T-helper 2 cell treated with Interferon-gamma antibody and Interleukin-4, amounts not matched to agents 100 ng/mL and 5 ng/mL, for 36 hours (primary cell): ENCODE results near the gene OSBPL10. TPM values are rescaled to one million over a fixed set of nuclear protein-coding genes. Genes with fewer than 3 reads are reported as not detected.
"Not testable (repeated sequence)": the region's sequence is repeated elsewhere in the genome, so short reads cannot be mapped to it uniquely, and the experiment has no call there.

Source experiments
- intact Hi-C: fragments of 100-400 bp; cut with micrococcal nuclease; formaldehyde crosslinking; loops from one replicate; pipeline ENCODE4 v1.15.1; 2023
- total RNA-seq: library from RNA; stranded (reverse); gene quantifications from 2 replicates; pipeline ENCODE4 v1.2.3, GENCODE V29; 2022

OSBPL10 gene
- total RNA-seq, 1 donor from 2014 or later = 2.5 TPM

DNA sequence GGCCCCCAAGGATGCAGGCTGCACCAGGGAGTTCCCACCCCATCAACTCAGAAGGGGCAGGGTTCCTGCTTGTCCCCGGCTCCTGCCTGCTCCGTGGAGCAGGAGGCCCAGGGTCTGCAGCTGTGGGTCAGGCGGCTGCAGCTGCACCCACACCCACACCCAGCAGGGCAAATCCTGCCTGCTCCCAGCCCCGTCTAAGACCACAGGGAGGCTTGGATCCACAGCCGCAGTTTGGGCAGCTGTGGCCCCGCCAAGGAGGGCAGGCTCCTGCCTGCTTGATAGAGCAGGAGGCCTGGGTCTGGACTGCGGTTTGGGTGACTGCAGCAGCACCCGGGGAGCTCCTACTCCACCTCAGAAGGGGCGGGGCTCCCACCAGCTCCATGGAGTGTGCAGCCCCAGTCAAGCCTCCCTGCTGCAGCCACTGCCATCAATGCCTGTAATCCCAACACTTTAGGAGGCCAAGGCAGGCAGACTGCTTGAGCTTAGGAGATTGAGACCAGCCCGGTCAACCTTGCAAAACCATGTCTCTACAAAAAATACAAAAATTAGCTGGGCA, 163.6 kb downstream of the OSBPL10 start:
- intact Hi-C loops = no loop called here

- intact Hi-C loops = no loop called here
Measured at GRCh38 chr3:31815631-31816440, 165.2 kb downstream of the OSBPL10 start.

DNA sequence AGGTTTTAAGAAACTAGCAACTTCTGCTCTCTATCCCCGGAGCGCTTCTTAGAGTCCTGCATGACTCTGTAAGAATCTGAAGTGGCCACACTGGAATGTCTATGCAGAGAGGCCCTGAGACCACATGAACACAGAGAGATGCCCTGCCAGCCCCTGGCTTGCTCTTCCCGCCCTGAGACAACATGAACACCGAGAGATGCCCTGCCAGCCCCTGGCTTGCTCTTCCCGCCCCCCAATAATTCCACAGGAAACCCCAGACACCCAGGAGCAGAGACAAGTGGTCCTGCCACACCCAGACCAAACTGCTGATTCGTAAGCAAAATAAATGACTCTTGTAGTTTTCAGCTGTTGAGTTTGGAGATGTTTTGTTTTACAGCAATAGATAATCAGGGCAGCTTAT, 166.1 kb downstream of the OSBPL10 start:
- intact Hi-C loops = no loop called here

DNA sequence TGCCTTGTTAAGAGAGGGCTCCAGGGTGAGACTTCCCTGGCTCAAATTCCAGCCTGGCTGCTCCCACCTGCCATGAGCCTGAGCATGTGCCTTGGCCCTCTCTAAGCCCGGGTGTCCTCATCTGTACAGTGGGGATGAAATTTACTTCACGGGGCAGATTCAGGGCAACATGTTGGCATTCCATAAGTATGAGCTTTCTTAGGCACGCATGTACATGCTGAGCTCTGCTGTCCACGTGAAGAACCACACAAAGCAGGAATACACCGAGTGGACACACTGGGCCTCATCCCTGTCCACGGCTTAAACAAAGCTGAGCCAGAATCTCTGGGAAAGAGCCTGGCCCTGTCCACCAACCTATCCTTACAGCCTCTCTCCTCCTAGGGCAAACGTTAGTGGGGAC, 167.4 kb downstream of the OSBPL10 start:
- intact Hi-C loops = no loop called here

GRCh38 chr3:31813197-31813596, 167.9 kb downstream of the OSBPL10 start:
- intact Hi-C loops = no loop called here

- intact Hi-C loops = no loop called here
Measured at GRCh38 chr3:31810991-31811433, 170.1 kb downstream of the OSBPL10 start.

GRCh38 chr3:31808143-31808720, 172.8 kb downstream of the OSBPL10 start:
- intact Hi-C loops = no loop called here

GRCh38 chr3:31804251-31805051, 176.6 kb downstream of the OSBPL10 start:
- intact Hi-C loops = no loop called here

- intact Hi-C loops = no loop called here
Measured at GRCh38 chr3:31802981-31803740, 177.9 kb downstream of the OSBPL10 start.

- intact Hi-C loops = no loop called here
Measured at GRCh38 chr3:31800436-31800835, 180.6 kb downstream of the OSBPL10 start.

- intact Hi-C loops = no loop called here
Measured at GRCh38 chr3:31798840-31799239, 182.2 kb downstream of the OSBPL10 start.

DNA sequence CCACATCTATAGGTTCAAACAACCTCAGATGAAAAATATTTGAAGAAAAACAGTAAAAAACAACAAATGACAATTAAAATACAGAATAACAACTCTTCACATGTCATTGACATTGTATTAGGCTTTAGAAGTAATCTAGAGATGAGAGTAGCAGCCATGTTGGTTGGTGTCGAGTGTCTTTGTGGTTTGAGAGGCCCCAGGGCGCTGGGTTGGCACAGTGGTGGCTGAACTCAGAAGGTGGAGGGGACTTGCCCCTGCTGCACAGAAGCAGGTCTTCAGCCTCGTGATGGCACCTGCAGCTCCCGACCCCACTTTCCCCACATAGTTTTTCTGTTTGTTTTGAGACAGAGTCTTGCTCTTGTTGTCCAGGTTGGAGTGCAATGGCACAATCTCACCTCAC, 187.2 kb downstream of the OSBPL10 start:
- intact Hi-C loops = no loop called here

GRCh38 chr3:31791090-31791430, 190.0 kb downstream of the OSBPL10 start:
- intact Hi-C loops = no loop called here

DNA sequence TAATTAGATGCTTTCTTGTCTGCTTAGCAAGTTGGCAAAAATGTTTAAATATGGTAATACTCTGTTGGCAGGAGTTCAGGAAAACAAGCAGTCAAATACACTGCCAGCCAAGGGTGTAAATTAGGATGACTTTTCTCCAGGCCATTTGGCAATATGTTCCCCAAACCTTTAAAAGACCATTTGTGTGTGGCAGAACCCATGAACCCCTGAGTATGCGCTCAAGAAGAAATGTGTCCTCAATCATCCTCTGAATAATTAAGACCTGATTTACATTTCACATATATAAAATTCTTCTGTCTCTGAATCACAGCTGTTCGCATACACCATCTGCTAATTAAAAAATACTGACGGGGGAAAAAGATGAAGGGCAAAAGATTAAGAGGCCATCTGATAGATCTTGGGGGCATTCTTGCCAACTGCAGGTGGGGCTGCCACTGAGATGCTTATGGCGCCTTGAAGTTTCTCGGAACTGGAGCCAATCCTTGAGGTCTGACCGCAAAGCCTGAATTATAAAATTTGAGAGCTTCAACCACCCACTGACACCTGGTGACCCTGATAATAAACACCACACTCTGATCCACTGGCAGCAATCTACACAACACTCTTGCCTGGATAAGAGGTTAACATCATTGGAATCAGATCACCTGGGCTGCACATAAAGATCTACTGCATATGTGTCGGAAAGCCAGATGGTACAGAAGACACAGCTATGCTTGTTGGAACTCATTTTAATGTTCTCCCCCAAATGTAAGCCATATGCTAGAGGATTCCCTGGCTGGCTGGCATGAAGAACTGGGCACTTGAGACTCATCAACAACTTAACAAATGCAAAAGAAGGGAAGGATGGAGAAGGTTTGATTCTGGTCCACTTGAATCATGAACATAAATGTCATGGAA, 190.6 kb downstream of the OSBPL10 start:
- intact Hi-C loops = no loop called here

DNA sequence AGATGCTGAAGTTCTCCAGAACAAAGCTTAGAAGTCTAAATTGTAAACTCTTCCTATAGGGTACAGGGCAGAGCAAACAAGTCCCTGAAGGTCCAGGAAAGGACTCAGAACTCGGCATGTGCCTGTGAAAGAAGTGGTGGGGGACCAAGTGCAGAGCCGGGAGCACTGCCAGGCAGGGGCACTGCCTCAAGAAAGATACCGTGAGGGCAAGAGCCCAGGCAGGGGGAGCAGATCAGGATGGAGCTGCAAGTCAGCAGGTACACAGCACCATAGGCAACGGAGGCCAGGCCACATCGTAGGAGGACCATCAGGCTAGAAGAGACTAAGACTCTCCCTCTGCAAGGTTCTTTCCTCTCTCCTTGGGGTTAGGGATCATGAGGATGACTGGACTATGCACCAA, 191.6 kb downstream of the OSBPL10 start:
- intact Hi-C loops = no loop called here

DNA sequence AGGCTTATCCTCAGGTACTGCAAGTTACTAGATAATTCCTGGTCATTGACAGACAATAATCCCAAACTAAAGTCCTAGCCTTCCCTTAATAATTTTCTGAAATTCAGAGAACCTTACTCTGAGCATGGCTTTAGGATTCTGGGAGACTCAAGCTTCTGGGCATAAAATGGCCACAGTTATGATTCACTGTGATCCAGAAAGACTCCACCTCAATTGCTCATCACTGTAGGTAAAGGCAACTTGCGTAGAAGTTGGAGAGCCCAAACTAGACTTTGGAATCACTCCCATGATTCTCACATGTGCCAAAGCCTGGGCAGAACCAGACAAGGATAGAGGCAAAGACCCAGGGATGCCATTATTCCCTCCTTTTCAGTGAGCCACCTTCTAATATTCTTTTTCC, 195.3 kb downstream of the OSBPL10 start:
- intact Hi-C loops = no loop called here

DNA sequence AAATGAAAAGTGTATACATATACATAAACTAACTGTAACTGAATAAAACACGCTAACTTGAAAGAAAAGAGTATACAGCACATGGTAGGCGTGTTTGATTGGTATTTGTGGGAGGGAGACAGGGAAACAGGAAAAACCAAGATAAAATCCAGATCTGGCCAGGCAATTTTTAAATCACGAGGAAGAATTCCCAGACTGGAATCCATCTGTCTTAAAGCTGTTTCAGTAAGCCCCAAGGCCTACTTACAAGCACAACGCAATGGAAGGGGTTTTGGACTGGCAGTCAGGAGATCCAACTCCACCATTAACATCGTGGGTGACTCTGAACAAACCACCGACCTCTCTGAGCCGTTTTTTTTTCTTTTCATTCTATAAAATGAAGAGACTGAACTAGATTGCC, 195.8 kb downstream of the OSBPL10 start:
- intact Hi-C loops = no loop called here

DNA sequence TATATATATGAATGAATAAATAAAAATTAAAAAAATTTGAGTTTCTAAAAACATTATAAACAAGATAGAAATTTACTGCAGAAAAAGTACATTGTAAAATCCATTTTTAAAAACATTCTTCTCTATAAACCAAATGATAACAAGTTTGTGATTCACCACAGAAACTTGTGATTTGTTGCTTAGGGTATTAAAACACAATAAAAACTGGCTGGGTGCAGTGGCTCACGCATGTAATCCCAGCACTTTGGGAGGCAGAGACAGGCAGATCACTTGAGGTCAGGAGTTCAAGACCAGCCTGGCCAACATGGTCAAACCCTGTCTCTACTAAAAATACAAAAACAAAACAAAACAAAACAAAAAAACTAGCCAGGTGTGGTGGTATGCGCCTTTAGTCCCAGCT, 197.2 kb downstream of the OSBPL10 start:
- intact Hi-C loops = not testable (repeated sequence)

DNA sequence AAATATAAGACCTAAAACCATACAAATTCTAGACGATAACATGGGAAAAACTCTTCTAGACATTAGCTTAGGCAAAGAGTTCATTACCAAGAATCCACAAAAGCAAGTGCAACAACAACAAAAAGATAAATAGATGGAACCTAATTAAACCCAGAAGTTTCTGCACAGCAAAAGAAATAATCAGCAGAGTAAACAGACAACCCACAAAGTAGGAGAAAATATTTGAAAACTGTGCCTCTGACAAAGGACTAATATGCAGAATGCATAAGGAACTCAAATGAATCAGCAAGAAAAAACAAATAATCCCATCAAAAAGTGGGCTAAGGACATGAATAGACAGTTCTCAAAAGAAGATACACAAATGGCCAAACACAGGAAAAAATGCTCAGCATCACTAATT, 198.8 kb downstream of the OSBPL10 start:
- intact Hi-C loops = not testable (repeated sequence)

DNA sequence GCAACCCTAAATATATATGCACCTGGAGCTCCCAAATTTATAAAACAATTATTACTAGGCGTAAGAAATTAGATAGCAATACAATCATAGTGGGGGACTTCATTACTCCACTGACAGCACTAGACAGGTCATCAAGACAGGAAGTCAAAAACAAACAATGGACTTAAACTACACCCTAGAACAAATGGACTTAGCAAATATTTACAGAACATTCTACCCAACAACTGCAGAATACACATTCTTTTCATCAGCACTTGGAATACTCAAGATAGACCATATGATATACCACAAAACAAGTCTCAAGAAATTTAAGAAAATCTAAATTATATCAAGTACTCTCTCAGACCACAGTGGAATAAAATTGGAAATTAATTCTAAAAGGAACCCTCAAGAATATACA, 201.5 kb downstream of the OSBPL10 start:
- intact Hi-C loops = no loop called here
